Measurements from ENCODE around the gene RBFA.
"Not testable (repeated sequence)": the region's sequence is repeated elsewhere in the genome, so short reads cannot be mapped to it uniquely, and the experiment has no call there.

GRCh38 chr18:79999701-80000100 is 34.5 kb upstream of the RBFA start:
- TF ChIP-seq, protein P1, sequence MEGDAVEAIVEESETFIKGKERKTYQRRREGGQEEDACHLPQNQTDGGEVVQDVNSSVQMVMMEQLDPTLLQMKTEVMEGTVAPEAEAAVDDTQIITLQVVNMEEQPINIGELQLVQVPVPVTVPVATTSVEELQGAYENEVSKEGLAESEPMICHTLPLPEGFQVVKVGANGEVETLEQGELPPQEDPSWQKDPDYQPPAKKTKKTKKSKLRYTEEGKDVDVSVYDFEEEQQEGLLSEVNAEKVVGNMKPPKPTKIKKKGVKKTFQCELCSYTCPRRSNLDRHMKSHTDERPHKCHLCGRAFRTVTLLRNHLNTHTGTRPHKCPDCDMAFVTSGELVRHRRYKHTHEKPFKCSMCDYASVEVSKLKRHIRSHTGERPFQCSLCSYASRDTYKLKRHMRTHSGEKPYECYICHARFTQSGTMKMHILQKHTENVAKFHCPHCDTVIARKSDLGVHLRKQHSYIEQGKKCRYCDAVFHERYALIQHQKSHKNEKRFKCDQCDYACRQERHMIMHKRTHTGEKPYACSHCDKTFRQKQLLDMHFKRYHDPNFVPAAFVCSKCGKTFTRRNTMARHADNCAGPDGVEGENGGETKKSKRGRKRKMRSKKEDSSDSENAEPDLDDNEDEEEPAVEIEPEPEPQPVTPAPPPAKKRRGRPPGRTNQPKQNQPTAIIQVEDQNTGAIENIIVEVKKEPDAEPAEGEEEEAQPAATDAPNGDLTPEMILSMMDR (conservative IDR thresholded peaks at IDR 0.05; ENCODE audit: low read length), result not testable (repeated sequence)
- not testable (repeated sequence) for TF ChIP-seq EZH2phosphoT487 (IDR thresholded peaks at IDR 0.05; ENCODE audit: borderline replicate concordance, low read depth, low read length)

All from OCI-LY7 (cell line).